Transverse colon (tissue), 4 donors: Measurements from ENCODE around the gene TADA2B. TPM values are rescaled to one million over a fixed set of nuclear protein-coding genes. Genes with fewer than 3 reads are reported as not detected.
"Not testable (repeated sequence)": the region's sequence is repeated elsewhere in the genome, so short reads cannot be mapped to it uniquely, and the experiment has no call there.

ENCODE experiments used
- DNase-seq: peaks from one replicate; pipeline ENCODE4 v3.0.0-alpha.2; 2019
- H3K27ac ChIP-seq, 4 donors: fragments of 200-600 bp; sonication (generic); 2 replicates each; pipeline ENCODE4 v1.5.1; 2016 to 2018; ENCODE audit warnings: inconsistent platforms in 4 of 4
- H3K27me3 ChIP-seq: fragments of 200-600 bp; sonication (generic); 2 replicates; pipeline ENCODE4 v1.5.1; 2017; ENCODE audit warnings: inconsistent platforms
- H3K36me3 ChIP-seq, 4 donors: fragments of 200-600 bp; sonication (generic); 2 replicates each; pipeline ENCODE4 v1.5.1; 2017 to 2019; ENCODE audit warnings: inconsistent platforms in 4 of 4
- H3K4me1 ChIP-seq, 4 donors: fragments of 200-600 bp; sonication (generic); 2 replicates each; pipeline ENCODE4 v1.5.1; 2017 to 2020; ENCODE audit warnings: inconsistent platforms in 4 of 4
- H3K4me3 ChIP-seq, 4 donors: fragments of 200-600 bp; sonication (generic); 1 replicate in 1 of 4; 2 replicates in 3 of 4; pipeline versions ENCODE4 v1.5.1 to v1.6.1; 2017 to 2019; ENCODE audit warnings: inconsistent platforms in 4 of 4
- H3K9me3 ChIP-seq, 2 donors: fragments of 200-600 bp; sonication (generic); 2 replicates each; pipeline ENCODE4 v1.5.1; 2017 to 2019; ENCODE audit warnings: inconsistent platforms in 2 of 2
- EP300 ChIP-seq: sonication (generic); formaldehyde crosslinking; IDR thresholded peaks from one replicate; pipeline ENCODE4 v1.6.1; 2017; ENCODE audit warnings: antibody characterized with exemption, low read depth
- POLR2A ChIP-seq: fragments of 450-650 bp; IDR thresholded peaks from one replicate; pipeline ENCODE4 v1.6.1; 2016; ENCODE audit warnings: antibody characterized with exemption, mild to moderate bottlenecking, moderate library complexity
- POLR2AphosphoS5 ChIP-seq, 3 donors: sonication (generic); formaldehyde crosslinking; IDR thresholded peaks; one replicate each; pipeline ENCODE4 v1.6.1; 2016; ENCODE audit warnings: antibody characterized with exemption in 3 of 3
- WGBS, 2 donors: methylation state at CpG; one replicate each; pipeline ENCODE4 v1.1.5; 2018; ENCODE audit warnings: low coverage in 1 of 2; 5-methylcytosine and 5-hydroxymethylcytosine counted together
- in situ Hi-C, 4 donors: fragments of 200-750 bp; cut with MboI; loops; one replicate each; pipeline versions ENCODE4 v1.15.0 to v1.15.1; 2017; ENCODE audit warnings: low sequenced_read_pairs in 3 of 4, low pct_ligation_motif_present in 1 of 4, low pct_unique_long_range_greater_than_20kb in 1 of 4
- intact Hi-C: fragments of 100-400 bp; cut with DNase I; formaldehyde crosslinking; loops from one replicate; pipeline ENCODE4 v1.15.1; 2023; ENCODE audit warnings: low total_unique reads
- total RNA-seq, 4 donors: library from RNA; depleted of rRNA; stranded (reverse); fragments of >200 nt; gene quantifications; one replicate each; pipeline ENCODE4 v1.1.0, GENCODE V29; 2016
- TF ChIP-seq, protein P1 (sequence below), 5 experiments: fragments of 200-600 bp in 3 of 5; fragments of 450-650 bp in 2 of 5; sonication (generic) in 3 of 5; IDR thresholded peaks; 1 replicate in 2 of 5; 2 replicates in 3 of 5; pipeline ENCODE4 v1.5.1; 2016 to 2017; ENCODE audit warnings: antibody characterized with exemption in 5 of 5, inconsistent platforms in 3 of 5, mild to moderate bottlenecking in 2 of 5, moderate library complexity in 1 of 5

The TADA2B gene
- total RNA-seq, 4 donors from 2014 or later, result 18.7 to 31.8 (median 27.4) TPM

DNA sequence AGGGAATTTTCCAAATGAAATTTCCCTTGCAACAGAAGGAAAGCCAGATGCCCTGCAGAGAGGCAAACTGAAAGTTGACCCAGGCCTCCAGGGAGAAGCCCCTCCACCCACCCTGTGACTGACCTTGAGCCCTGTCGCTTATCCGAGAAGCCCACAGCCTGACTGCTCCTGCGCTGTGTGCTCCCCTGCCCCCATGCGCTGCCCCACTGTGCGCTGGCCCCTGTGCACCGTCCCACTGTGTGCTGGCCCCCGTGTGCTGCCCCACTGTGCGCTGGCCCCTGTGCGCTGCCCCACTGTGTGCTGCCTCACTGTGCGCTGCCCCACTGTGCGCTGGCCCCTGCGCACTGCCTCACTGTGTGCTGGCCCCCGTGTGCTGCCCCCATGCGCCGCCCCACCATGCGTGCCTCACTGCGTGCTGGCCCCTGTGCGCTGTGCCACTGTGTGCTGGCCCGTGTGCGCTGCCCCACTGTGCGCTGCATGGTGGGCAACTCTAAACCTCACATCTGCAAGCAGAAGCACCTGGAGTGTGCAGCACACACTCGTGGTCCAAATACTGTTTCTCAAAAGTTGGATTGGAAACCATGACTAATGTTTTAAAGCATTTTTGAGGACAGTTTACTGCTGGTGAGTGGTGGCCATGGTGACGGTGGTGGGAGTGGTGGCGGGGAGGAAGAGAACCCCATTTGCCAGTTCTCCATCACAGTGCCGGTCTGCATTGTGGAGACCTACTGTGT is 33.0 kb downstream of the TADA2B start:
- TF ChIP-seq POLR2A (no peak), EP300 (no peak), POLR2AphosphoS5 (IDR thresholded peaks at IDR 0.05) (no peak)
- TF ChIP-seq, protein P1, sequence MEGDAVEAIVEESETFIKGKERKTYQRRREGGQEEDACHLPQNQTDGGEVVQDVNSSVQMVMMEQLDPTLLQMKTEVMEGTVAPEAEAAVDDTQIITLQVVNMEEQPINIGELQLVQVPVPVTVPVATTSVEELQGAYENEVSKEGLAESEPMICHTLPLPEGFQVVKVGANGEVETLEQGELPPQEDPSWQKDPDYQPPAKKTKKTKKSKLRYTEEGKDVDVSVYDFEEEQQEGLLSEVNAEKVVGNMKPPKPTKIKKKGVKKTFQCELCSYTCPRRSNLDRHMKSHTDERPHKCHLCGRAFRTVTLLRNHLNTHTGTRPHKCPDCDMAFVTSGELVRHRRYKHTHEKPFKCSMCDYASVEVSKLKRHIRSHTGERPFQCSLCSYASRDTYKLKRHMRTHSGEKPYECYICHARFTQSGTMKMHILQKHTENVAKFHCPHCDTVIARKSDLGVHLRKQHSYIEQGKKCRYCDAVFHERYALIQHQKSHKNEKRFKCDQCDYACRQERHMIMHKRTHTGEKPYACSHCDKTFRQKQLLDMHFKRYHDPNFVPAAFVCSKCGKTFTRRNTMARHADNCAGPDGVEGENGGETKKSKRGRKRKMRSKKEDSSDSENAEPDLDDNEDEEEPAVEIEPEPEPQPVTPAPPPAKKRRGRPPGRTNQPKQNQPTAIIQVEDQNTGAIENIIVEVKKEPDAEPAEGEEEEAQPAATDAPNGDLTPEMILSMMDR (IDR thresholded peaks at IDR 0.05), result no peak
- Histone ChIP-seq H3K27me3 (no peaks in the 10 kb centered on the region), H3K9me3 (no peaks in the 10 kb centered on the region), H3K4me3 (no peak overlapping the region), H3K36me3 (no peaks in the 10 kb centered on the region), H3K27ac (no peak overlapping the region), H3K4me1 (no peaks in the 10 kb centered on the region)
- in situ Hi-C loops, result loop anchor here in 3 of 4 donors (10.0 kb wide), 3 partner anchors 171 to 361 kb away; partner anchors contain the start of genes TBC1D14 (in 3 of the 3) and BLOC1S4 (in 1 of the 3)
- DNase-seq, result no peak
- intact Hi-C loops, result loop anchor here (10.0 kb wide), 1 partner anchor 91 kb away; no protein-coding TSS in a partner anchor
- 60 to 80% methylated on average over 2 to 25 of the region's 25 CpGs for WGBS, 2 donors

DNA sequence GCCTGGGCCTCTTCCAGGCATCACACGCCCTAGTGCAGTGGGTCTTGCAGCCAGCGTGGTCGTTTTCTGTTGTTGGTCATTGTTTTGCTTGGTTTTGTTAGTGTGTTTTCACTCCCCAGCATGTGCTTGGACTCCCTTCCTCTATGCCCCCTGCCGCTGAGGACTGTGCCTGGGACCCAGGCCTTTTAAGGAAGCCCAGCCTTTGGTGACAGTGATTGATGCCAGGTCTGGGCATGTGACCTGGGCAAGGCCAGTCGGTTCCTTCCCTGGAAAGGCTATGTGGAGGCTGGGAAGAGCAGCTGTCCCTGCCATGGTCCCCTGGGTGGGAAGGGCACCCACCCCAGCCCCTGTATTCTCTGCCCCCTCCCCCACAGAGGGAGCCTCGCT is 33.5 kb downstream of the TADA2B start:
- WGBS, 2 donors, result 57 to 67% methylated on average over 1 to 5 of the region's 6 CpGs
- intact Hi-C loops (loop anchor here (10.0 kb wide), 1 partner anchor 92 kb away; no protein-coding TSS in a partner anchor), in situ Hi-C loops (loop anchor here in 3 of 4 donors (10.0 kb wide), 3 partner anchors 172 to 362 kb away; partner anchors contain the start of genes TBC1D14 (in 3 of the 3) and BLOC1S4 (in 1 of the 3))
- H3K36me3 ChIP-seq, result no peaks in the 10 kb centered on the region
- H3K9me3 ChIP-seq, result no peaks in the 10 kb centered on the region
- no peaks in the 10 kb centered on the region for H3K4me1 ChIP-seq
- DNase-seq, result no peak
- H3K4me3 ChIP-seq, result no peak overlapping the region
- no peak for TF ChIP-seq EP300
- TF ChIP-seq, protein P1 (IDR thresholded peaks at IDR 0.05), result no peak
- TF ChIP-seq POLR2AphosphoS5 (IDR thresholded peaks at IDR 0.05), result no peak
- no peak for TF ChIP-seq POLR2A
- no peaks in the 10 kb centered on the region for H3K27me3 ChIP-seq
- H3K27ac ChIP-seq, result no peak overlapping the region

DNA sequence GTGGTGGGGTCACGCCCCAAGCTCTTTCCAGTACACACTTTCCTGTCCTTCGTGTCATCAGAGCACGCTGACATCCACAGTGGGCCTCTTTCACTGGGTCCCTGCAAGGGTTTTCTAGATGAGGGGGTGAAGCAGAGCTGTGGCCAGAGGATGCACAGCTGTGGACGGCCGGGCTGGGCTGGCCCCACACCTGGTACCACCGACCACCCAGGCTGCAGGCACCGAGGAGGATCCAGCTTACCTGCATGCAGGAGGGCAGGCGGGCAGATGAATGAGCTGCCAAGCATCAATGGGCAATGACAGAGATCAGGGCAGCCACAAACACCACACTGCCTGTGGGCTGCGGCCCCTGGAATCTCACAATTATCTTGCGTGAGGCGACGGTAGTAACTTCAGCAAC is 34.2 kb downstream of the TADA2B start:
- Histone ChIP-seq H3K36me3 (no peaks in the 10 kb centered on the region), H3K27ac (no peak overlapping the region), H3K27me3 (no peaks in the 10 kb centered on the region), H3K4me1 (no peaks in the 10 kb centered on the region), H3K4me3 (no peak overlapping the region), H3K9me3 (no peaks in the 10 kb centered on the region)
- TF ChIP-seq POLR2AphosphoS5 (IDR thresholded peaks at IDR 0.05), result no peak
- no peak for TF ChIP-seq EP300
- TF ChIP-seq, protein P1 (IDR thresholded peaks at IDR 0.05), result no peak
- no peak for TF ChIP-seq POLR2A
- intact Hi-C loops, result loop anchor here (10.0 kb wide), 1 partner anchor 93 kb away; no protein-coding TSS in a partner anchor
- no peak for DNase-seq
- 80 to 86% methylated on average over 1 to 12 of the region's 12 CpGs for WGBS, 2 donors
- in situ Hi-C loops, result loop anchor here in 3 of 4 donors (10.0 kb wide), 3 partner anchors 173 to 363 kb away; partner anchors contain the start of genes TBC1D14 (in 3 of the 3) and BLOC1S4 (in 1 of the 3)

DNA sequence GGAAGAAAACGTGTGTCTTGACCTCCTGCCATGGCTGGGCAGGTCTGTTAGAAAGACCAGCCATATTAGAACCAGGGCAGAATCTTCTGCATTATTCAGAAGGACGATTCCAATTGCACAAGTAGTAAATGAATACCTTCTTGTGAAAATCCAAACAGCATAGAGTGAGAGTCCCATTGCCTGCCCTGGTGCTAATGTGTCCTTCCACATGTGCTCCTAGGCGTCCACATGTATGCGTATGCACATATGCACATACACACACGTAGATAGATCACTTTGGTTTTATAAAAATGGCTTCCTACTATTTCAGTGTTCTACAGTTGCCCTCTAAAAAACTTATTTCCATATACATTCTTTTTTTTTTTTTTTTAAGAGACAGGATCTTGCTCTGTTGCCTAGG is 34.9 kb downstream of the TADA2B start:
- in situ Hi-C loops (loop anchor here in 3 of 4 donors (10.0 kb wide), 3 partner anchors 173 to 363 kb away; partner anchors contain the start of genes TBC1D14 (in 3 of the 3) and BLOC1S4 (in 1 of the 3)), intact Hi-C loops (loop anchor here (10.0 kb wide), 1 partner anchor 93 kb away; no protein-coding TSS in a partner anchor)
- H3K9me3 ChIP-seq, result no peaks in the 10 kb centered on the region
- no peak overlapping the region for H3K4me3 ChIP-seq
- no peaks in the 10 kb centered on the region for H3K36me3 ChIP-seq
- H3K27me3 ChIP-seq, result no peaks in the 10 kb centered on the region
- H3K27ac ChIP-seq, result no peak overlapping the region
- no peaks in the 10 kb centered on the region for H3K4me1 ChIP-seq
- 77 to 82% methylated on average over 4 to 5 of the region's 5 CpGs for WGBS, 2 donors
- no peak for TF ChIP-seq POLR2A
- TF ChIP-seq POLR2AphosphoS5 (IDR thresholded peaks at IDR 0.05), result no peak
- TF ChIP-seq, protein P1 (IDR thresholded peaks at IDR 0.05), result no peak
- TF ChIP-seq EP300, result no peak
- DNase-seq, result no peak

DNA sequence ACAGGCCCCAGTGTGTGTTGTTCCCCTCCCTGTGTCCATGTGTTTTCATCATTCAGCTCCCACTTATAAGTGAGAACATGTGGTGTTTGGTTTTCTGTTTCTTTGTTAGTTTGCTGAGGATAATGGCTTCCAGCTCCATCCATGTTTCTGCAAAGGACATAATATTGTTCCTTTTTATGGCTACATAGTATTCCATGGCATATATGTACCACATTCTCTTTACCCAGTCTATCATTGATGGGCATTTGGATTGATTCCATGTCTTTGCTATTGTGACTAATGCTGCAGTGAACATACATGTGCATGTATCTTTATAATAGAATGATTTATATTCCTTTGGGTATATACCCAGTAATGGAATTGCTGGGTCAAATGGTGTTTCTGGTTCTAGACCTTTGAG is 36.3 kb downstream of the TADA2B start:
- H3K4me1 ChIP-seq, H3K36me3 ChIP-seq, H3K4me3 ChIP-seq, H3K27ac ChIP-seq, H3K27me3 ChIP-seq, DNase-seq, H3K9me3 ChIP-seq: not testable (repeated sequence)
- in situ Hi-C loops (loop anchor here in 3 of 4 donors (10.0 kb wide), 3 partner anchors 175 to 365 kb away; partner anchors contain the start of genes TBC1D14 (in 3 of the 3) and BLOC1S4 (in 1 of the 3)), intact Hi-C loops (loop anchor here (10.0 kb wide), 1 partner anchor 95 kb away; no protein-coding TSS in a partner anchor)

DNA sequence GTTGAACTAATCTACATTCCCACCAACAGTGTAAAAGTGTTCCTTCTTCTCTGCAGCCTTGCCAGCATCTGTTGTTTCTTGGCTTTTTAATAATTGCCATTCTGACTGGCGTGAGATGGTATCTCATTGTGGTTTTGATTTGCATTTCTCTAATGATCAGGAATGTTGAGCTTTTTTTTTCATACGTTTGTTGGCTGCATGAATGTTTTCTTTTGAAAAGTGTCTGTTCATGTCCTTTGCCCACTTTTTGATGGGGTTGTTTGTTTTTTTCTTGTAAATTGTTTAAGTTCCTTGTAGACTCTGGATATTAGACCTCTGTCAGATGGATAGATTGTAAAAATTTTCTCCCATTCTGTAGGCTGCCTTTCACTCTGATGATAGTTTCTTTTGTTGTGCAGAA is 36.7 kb downstream of the TADA2B start:
- not testable (repeated sequence) for H3K9me3 ChIP-seq, H3K36me3 ChIP-seq, DNase-seq, H3K27me3 ChIP-seq, H3K4me1 ChIP-seq, H3K27ac ChIP-seq, H3K4me3 ChIP-seq
- in situ Hi-C loops (loop anchor here in 3 of 4 donors (10.0 kb wide), 3 partner anchors 175 to 365 kb away; partner anchors contain the start of genes TBC1D14 (in 3 of the 3) and BLOC1S4 (in 1 of the 3)), intact Hi-C loops (loop anchor here (10.0 kb wide), 1 partner anchor 95 kb away; no protein-coding TSS in a partner anchor)
- 53 to 70% methylated on average over 2 of the region's 2 CpGs for WGBS, 2 donors
